NCI-H2029 (cell line): ENCODE data around the gene OR4F15.
"Not testable (repeated sequence)": the region's sequence is repeated elsewhere in the genome, so short reads cannot be mapped to it uniquely, and the experiment has no call there.

Experiments
- DNase-seq: peaks from one replicate; lab custom pipeline; 2025; lab: John Stamatoyannopoulos, UW

OR4F15 gene

GRCh38 chr15:101811902-101812301 is at the start of gene OR4F15:
OR4F15 (plus strand) TSS chr15:101812202; CDS start chr15:101818187, 5,985 bp downstream.
- DNase-seq: no peak

- not testable (repeated sequence) for DNase-seq
Observed at GRCh38 chr15:101764669-101765339, 47.2 kb upstream of the OR4F15 start.

GRCh38 chr15:101765340-101765671 is 46.7 kb upstream of the OR4F15 start:
- not testable (repeated sequence) for DNase-seq

- no peak for DNase-seq
Observed at GRCh38 chr15:101765772-101766456, 46.1 kb upstream of the OR4F15 start.

DNA sequence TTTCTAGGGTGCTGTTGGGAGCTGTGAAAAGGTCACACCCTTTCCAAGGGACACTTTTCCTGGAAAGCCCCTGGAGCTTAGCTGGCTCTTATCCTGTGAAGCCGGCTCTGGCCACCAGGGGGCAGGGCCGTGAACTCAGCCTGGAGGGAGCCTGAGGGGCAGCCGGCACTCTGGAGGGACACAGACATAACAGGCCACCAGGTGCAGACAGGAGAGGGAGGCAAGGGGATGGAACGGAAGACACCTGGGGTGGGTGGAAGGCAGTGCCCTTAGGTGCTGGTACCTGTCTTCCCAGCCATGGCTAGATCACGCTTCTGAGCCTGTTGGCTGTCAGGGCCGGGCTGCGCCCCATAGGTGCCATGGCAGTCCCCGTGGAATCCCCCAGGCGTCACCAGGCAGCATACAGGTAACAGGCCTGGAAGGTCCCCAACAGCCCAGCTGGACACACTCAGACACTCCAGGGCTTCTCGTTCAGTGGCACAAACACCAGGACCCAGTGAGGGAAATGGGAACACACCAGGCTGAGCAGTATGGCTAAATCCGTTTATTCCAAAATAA is 44.8 kb upstream of the OR4F15 start:
- not testable (repeated sequence) for DNase-seq

DNA sequence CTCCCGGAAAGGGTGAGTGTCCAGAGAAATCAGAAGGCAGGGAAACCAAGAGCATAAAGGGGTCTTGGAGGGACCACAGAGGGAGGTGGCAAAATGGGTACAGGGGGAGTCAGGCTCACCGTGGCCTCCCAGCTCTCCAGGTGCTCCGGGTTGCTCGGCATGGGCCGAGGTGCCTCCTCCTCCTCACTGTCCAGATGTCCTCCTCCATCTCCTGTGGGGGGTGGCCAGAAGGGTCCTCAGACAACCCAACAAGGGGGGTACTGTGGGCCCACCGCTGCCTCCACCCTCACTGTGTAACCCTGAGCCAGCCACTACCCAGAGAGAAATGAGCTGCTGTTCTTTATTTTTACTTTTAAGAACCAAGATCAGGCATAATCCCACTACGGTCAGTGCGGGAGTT is 39.1 kb upstream of the OR4F15 start:
- DNase-seq: no peak

DNA sequence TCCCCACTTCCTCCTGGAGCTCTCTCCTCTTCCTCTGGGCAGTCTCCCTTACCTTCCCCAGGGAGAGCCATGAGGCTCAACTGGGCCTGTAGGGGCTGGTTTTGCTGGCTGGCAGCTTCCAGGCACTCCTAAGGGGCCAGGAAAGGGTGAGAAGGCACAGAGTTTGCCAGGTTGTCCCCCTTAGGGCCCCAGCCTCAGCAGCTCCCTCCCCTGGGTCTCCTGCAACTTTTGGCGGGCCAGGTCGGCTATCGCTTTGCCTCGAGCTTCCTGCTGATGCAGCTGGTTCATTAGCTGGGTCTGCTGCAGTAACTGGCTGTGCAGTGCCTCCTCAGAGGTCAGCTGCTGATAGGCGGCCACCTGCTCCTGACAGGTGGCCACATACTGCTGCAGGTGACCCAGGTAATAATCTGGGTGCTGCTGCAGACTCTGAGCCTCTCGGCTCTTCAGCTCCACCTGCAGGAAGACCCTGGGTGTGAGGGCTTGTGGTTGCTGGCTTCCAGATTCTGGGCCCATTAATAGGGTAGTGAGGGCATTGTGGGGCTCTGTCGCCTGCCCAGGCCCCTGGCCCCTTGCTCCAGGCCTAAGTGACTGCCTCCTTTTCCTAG is 38.4 kb upstream of the OR4F15 start:
- no peak for DNase-seq

DNA sequence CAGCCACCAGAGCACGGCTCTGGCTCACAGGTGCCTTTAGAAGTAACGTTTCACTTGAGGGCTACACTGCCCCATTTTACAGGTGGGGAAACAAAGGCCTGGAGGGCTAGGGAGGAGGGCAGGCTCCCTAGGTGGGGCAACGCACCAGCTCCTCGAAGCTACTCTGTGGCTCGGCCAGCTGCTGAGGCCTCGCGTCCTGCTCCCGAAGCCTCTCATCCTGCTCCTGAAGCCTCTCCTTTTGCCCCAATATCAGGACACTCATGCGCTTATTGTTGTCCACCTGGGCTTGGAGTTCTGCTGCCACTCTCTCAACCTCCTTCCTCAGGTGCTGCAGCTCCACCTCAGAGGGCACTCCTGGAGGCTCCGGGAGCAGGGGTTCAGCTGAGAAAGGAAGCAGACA is 36.9 kb upstream of the OR4F15 start:
- no peak for DNase-seq

- not testable (repeated sequence) for DNase-seq
Observed at GRCh38 chr15:101778576-101778975, 33.4 kb upstream of the OR4F15 start.

GRCh38 chr15:101780225-101780624 is 31.8 kb upstream of the OR4F15 start:
- DNase-seq: not testable (repeated sequence)

DNA sequence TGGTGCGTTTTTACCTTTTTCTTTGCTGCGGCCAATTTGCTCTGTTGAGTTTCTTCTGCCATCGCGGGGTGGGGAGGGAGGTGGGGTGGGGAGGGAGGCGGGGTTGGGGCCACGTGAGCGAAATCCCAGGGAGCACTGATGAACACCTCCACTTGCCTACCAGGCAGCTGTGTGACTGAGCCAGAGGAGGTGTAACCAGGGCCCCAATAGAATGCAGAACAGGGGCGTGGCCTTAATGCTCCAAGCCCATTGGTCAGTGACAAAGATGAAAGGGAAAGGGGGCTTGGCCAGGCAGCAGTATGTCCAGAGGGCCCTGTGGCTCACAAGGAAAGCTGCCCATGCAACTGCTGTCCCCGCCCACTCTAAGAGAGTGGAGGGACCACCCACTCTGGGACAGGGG is 30.1 kb upstream of the OR4F15 start:
- DNase-seq: no peak

DNA sequence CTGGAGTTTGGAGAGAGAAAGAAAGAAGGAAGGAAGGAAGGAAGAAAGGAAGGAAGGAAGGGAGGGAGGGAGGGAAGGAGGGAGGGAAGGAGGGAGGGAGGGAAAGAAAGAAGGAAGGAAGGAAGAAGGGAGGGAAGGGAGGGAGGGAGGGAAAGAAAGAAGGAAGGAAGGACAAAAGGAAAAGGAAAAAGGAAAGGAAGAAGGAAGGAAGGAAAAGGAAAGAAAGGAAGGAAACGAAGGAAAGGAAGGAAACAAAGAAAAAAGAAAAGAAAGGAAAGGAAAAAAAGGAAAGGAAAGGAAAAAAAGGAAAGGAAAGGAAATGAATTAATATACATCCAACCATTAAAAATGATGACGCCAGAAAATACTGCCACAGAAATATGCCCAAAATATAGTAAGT is 27.4 kb upstream of the OR4F15 start:
- DNase-seq: no peak

- DNase-seq: not testable (repeated sequence)
Observed at GRCh38 chr15:101786422-101786821, 25.6 kb upstream of the OR4F15 start.

GRCh38 chr15:101788001-101788400 is 24.0 kb upstream of the OR4F15 start:
- DNase-seq: not testable (repeated sequence)

DNA sequence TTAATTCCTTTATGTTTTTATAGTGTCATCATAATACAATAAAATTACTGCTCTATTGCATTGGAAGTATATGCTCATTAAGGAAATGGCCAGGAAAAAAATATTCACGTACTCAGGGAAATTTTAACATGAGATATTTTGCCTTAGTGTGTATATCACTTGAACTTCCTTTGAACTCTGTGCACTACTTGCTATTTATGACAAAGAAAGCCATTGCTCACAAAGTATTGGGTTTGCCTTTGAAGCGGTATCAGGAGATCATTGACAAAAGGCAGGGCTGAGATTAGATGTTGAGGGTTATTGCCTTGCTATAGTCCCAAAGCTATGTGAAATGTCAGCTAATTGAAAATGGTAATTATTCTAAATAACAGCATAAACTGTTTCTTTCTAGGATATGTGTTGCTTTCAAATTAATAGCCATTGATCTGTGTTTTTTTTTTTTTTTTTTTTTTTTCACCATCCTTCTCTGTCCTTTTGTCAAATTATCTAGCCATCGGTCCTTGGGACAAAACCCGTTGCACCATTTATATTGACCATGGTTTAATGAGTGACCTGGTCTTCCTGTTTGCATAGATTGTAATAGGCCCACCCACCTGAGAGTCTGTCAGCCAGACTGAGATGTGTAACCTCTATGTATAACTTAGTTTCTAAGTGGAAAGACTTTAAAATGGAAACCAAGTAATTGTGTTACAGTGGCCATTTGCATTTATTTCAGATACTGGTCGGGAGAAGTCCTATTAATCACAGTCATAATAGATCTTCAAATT is 23.3 kb upstream of the OR4F15 start:
- DNase-seq: not testable (repeated sequence)

- not testable (repeated sequence) for DNase-seq
Observed at GRCh38 chr15:101790748-101791147, 21.3 kb upstream of the OR4F15 start.

DNA sequence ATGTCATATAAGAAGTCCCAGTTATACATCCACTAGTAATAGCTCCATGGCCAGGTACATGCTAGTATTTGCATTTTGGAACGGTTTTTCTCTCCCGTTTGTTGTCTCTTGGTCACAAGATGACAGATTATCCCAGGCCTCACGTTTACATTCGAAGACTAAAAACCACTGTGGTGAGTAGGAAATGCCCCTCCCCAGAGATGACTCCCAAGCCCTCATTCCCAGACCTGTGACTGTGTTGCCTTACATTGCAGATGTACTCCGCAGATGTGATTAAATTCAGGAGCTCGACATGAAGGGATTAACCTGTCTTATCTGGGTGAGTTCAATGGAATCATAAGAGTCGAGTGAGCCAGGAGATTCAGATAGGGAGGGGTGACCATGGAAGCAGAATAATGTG is 18.0 kb upstream of the OR4F15 start:
- DNase-seq: not testable (repeated sequence)

DNA sequence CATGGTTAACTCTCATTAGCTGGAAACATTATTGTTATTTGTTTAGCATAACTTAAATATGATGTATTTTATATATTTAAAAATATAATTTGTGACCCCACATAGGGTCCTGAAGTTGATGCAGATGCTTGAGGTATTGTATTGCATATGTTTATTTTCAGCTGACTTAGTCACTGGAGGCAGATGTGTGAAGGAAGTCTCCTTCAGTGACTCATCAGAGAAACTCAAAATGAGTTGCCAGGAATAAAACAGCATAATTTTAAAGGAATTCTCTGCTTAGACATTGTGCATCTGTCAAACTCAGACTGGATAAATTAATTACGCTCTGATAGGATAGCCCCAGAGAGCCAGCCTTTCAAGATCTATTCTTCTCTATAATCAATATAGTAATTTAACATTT is 16.5 kb upstream of the OR4F15 start:
- no peak for DNase-seq

- no peak for DNase-seq
Observed at GRCh38 chr15:101799665-101800064, 12.3 kb upstream of the OR4F15 start.

DNA sequence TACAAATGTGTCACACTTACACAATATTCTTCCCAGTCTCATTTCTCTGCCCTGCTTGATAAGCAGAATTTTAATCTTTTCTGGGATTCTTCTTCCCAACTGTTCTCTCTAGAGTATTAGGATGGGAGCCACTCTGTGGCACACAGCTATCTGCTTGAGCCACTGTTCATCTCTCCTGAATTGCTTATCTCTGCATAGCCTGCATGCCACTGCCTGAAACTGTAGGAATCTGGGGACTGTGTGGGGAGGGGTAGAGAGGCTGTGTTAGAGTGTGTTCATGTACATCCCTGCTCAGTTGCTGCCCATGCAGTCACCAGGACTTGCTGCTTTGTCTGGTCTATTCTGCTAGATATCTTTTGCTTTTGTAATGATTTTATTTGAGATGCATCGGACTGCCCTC is 11.0 kb upstream of the OR4F15 start:
- no peak for DNase-seq

- DNase-seq: no peak
Observed at GRCh38 chr15:101803209-101803608, 8.8 kb upstream of the OR4F15 start, which contains the start of gene OR4F6. OR4F6 (plus strand) TSS chr15:101803509; CDS start chr15:101805720, 2,211 bp downstream.

GRCh38 chr15:101803676-101804075 is 8.3 kb upstream of the OR4F15 start:
- DNase-seq: no peak
